RPMI7951 (cell line): ENCODE measurements around the gene GCNT3. TPM values are rescaled to one million over a fixed set of nuclear protein-coding genes. Genes with fewer than 3 reads are reported as not detected.

Experiments used
- DNase-seq: peaks from one replicate; pipeline ENCODE4 v3.0.0-alpha.2; 2012; ENCODE audit warnings: low read depth
- total RNA-seq: library from RNA; depleted of rRNA; stranded (reverse); fragments of >200 nt; shearing (Covaris generic); gene quantifications from 2 replicates; pipeline ENCODE4 v1.2.3, GENCODE V29; 2014; rRNA removed

The GCNT3 gene
- not detected in 2 replicates for total RNA-seq

GRCh38 chr15:59611276-59612260 is at the start of gene GCNT3:
Gene GCNT3 (plus strand): TSS chr15:59611783. CDS start chr15:59618239, 6,456 bp downstream.
- no peak for DNase-seq

- no peak for DNase-seq
Measured at GRCh38 chr15:59562448-59563186, 49.0 kb upstream of the GCNT3 start.

- no peak for DNase-seq
Measured at GRCh38 chr15:59565299-59565698, 46.3 kb upstream of the GCNT3 start.

- DNase-seq, result no peak
Measured at GRCh38 chr15:59567324-59567723, 44.3 kb upstream of the GCNT3 start.

GRCh38 chr15:59569477-59569876 is 42.1 kb upstream of the GCNT3 start:
- DNase-seq, result no peak

GRCh38 chr15:59570315-59570714 is 41.3 kb upstream of the GCNT3 start:
- no peak for DNase-seq

GRCh38 chr15:59571606-59572005 is 40.0 kb upstream of the GCNT3 start:
- no peak for DNase-seq

GRCh38 chr15:59583088-59583487 is 28.5 kb upstream of the GCNT3 start:
- no peak for DNase-seq

GRCh38 chr15:59587085-59587826 is 24.3 kb upstream of the GCNT3 start:
- no peak for DNase-seq

GRCh38 chr15:59590027-59590426 is 21.6 kb upstream of the GCNT3 start:
- no peak for DNase-seq

GRCh38 chr15:59591356-59591755 is 20.2 kb upstream of the GCNT3 start:
- no peak for DNase-seq

- peak; percentile 45 for DNase-seq
Measured at GRCh38 chr15:59594493-59594942, 17.1 kb upstream of the GCNT3 start.

GRCh38 chr15:59594991-59595390 is 16.6 kb upstream of the GCNT3 start:
- no peak for DNase-seq

GRCh38 chr15:59595434-59595915 is 16.1 kb upstream of the GCNT3 start:
- no peak for DNase-seq

- DNase-seq, result no peak
Measured at GRCh38 chr15:59596640-59597039, 14.9 kb upstream of the GCNT3 start.

- DNase-seq, result no peak
Measured at GRCh38 chr15:59598461-59598860, 13.1 kb upstream of the GCNT3 start.

- DNase-seq, result no peak
Measured at GRCh38 chr15:59605994-59606393, 5.6 kb upstream of the GCNT3 start.

- DNase-seq, result no peak
Measured at GRCh38 chr15:59609730-59610712, 1.6 kb upstream of the GCNT3 start.

GRCh38 chr15:59614153-59614552 is 2.6 kb downstream of the GCNT3 start:
- no peak for DNase-seq

- no peak for DNase-seq
Measured at GRCh38 chr15:59615661-59616060, 4.1 kb downstream of the GCNT3 start.
